Stimulated activated CD8-positive, alpha-beta memory T cell treated with anti-CD3 and anti-CD28 coated beads, Interleukin-4, amount 100 ng/mL, for 4 hours (primary cell): ENCODE results near the gene OTULIN.

Experiments used
- DNase-seq, 2 donors: peaks; one replicate each; pipeline ENCODE4 v3.0.0-alpha.2; 2020; ENCODE audit warnings: low read depth in 2 of 2, low spot score in 1 of 2

Gene OTULIN

GRCh38 chr5:14741131-14741530 lies 76.6 kb downstream of the OTULIN start:
- no peak for DNase-seq

GRCh38 chr5:14741801-14742440 lies 77.4 kb downstream of the OTULIN start:
- DNase-seq: no peak

GRCh38 chr5:14742498-14742897 lies 78.0 kb downstream of the OTULIN start:
- no peak for DNase-seq

GRCh38 chr5:14743601-14744295 lies 79.2 kb downstream of the OTULIN start:
- no peak for DNase-seq

- no peak for DNase-seq
These were observed 80.0 kb downstream of the OTULIN start for GRCh38 chr5:14744296-14745187.

GRCh38 chr5:14745188-14745563 lies 80.7 kb downstream of the OTULIN start:
- DNase-seq: no peak

- DNase-seq: peak in 1 of 2 donors; percentile 8
These were observed 81.2 kb downstream of the OTULIN start for GRCh38 chr5:14745753-14746152.

GRCh38 chr5:14748180-14748900 lies 83.8 kb downstream of the OTULIN start:
- no peak for DNase-seq
